ENCODE results near the gene AP5Z1.

- TF ChIP-seq CTCF (IDR thresholded peaks at IDR 0.05) (no peak), MYC (IDR thresholded peaks at IDR 0.05; ENCODE audit: borderline replicate concordance, low read length) (no peak), CHD4 (IDR thresholded peaks at IDR 0.05; ENCODE audit: borderline replicate concordance) (no peak), EP300 (IDR thresholded peaks at IDR 0.05) (no peak), PBX3 (IDR thresholded peaks at IDR 0.05) (no peak)
These were observed 38.1 kb upstream of the AP5Z1 start for GRCh38 chr7:4737300-4737699.
